Activated naive CD4-positive, alpha-beta T cell treated with Interleukin-2 at 50 U/mL for 16 hours (primary cell): ENCODE data around the gene OAF.

Experiments used
- DNase-seq: peaks from one replicate; pipeline ENCODE4 v3.0.0-alpha.2; 2020

The OAF gene

GRCh38 chr11:120224972-120225909, 14.4 kb downstream of the OAF start:
- DNase-seq, result no peak

DNA sequence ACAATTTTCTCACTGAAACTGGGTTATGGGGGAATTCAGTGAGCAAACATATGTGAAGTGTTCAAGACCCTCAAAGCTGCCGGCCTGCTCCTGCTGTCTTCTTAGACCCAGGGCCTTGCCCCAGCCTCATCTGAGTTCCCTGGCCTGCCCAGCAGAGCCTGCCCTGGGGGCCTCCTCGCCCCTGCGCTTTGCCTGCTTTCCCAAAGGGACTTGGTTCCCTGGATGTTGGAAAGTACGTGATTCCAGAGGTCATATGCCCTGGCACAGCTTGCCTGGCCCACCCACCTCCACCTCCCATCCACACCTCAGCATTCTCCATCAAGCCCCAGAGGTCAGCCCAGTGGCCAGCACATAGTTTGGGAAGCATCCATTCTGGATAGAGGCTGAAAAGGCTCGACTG, 15.4 kb downstream of the OAF start:
- no peak for DNase-seq

GRCh38 chr11:120226714-120227113, 15.9 kb downstream of the OAF start:
- DNase-seq, result no peak

- DNase-seq, result no peak
Measured at GRCh38 chr11:120227228-120227852, 16.5 kb downstream of the OAF start.

DNA sequence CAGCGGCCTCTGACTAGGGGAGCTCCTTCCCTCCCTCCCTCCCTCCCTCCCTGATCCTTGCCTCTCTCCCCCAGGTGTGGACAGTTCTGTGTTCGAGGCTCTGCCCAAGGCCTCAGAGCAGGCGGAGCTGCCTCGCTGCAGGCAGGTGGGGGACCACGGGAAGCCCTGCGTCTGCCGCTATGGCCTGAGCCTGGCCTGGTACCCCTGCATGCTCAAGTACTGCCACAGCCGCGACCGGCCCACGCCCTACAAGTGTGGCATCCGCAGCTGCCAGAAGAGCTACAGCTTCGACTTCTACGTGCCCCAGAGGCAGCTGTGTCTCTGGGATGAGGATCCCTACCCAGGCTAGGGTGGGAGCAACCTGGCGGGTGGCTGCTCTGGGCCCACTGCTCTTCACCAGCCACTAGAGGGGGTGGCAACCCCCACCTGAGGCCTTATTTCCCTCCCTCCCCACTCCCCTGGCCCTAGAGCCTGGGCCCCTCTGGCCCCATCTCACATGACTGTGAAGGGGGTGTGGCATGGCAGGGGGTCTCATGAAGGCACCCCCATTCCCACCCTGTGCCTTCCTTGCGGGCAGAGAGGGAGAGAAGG, 18.1 kb downstream of the OAF start:
- no peak for DNase-seq

- DNase-seq, result no peak
Measured at GRCh38 chr11:120229451-120230424, 18.9 kb downstream of the OAF start.

- DNase-seq, result no peak
Measured at GRCh38 chr11:120230433-120231071, 19.7 kb downstream of the OAF start.

DNA sequence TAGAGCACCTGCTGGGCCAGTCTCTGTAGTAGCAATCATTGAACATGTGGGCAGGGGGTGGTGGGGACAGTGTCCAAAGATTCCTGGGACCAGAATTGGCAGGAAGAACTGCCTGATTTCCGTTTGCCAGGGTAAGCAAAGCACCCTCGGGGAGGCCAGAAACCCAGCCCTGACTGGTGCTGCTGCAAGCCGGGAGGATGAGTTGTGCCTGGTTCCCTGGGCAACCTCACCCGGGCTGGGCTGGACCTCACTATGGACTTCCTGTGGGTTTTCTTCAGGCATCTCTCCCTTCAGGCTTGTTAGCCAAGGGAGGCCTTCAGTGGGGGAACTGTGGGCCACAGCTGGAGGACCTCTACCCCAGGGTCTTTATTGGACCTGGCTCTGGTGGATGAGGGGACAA, 21.1 kb downstream of the OAF start:
- no peak for DNase-seq

DNA sequence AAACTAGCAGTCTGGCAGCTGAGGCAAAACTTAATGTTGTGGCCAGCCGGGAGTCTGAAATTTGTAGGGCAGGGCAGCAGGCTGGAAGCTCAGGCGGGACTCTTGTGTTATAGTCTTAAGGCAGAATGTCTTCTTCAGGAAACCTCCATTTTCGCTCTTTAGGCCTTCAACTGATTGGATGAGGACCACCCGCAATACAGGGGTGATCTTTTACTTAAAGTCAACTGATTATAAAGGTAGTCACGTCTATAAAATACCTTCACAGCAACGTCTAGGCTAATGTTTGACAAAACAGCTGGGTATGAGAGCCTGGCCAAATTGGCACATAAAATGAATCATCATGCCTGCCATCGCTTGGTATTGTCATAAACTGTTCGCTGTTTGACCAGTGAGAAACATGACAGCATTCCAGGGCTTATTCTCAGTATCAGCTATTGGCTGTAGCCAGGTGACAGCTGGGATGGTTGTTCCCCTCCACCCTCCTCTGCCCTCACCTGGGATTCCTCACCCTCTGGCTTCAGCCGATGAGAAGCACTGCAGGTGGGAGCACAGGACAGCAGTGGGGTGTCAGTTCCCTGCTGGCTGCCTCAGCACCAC, 22.5 kb downstream of the OAF start:
- no peak for DNase-seq

DNA sequence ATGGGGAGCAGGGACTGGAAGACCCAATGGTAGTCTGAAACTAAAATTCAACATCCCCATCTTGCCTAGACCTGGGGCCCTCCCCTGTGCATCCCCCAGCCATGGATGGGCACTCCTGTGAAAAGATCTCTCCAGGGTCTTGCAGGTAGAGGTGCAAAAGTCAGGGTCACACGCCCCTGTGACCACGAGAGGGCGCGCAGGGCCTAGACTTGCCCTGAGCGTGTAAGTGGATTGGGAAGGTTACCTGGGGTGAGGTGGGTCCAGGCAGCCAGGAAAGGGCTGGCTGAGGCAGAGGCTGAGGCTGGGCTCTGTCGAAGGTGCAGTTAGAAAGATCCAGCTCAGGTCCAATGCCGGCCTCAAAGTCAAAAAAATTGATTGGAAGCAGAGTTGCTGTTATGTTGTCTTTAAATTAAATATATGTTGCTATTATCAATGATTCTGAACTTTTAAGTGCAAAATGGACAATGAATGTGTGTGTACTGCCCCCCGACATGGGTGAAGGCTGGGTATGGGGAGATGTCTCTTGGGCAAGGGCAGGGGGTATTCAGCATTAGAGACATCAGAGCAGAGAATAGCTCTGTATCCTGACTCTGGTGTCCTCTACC, 24.3 kb downstream of the OAF start:
- peak; percentile 58 for DNase-seq

DNA sequence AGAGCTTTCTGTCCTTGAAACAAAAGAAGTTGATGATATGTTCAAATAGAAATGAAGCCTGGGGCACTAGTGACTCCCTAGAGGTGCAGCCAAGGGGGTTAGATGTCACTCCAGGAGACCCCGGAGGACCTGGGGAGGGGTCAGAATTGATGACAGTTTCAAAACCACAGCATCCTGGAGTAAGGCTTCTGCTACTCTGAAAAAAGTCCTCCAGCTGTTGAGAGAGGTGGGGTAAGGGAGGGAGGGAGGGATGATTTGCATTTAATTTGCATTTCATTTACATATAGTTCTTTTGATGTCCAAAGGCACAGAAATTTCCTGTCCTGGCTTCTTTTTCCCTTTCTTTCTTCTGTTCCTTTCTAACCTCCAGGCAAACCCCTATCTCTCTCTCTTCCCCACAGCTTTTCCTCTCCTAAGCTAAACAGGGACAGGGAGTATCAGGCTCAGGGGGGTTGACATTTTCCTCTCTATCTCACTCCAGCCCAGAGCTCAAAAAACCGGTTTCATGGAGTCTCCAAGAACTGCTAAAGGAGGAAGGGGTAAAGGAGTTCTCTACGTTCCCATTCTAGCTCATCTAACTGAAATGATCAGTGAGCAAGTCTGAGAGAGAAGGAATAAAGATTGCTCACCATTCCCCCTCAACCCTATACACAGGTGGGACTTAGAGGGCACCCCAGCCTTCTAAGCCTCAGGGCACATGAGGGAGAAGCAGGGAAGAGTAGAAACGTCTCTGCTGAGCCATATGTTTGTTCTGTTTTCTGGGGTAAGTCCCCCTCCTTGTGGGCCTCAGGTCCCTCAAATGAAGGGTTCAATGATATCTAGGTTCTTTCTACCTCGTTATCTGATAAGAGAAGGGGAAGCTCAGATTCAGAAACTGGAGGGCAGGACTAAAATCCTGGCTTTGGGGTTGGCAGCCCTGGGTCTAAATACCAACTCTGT, 25.6 kb downstream of the OAF start:
- DNase-seq, result no peak

DNA sequence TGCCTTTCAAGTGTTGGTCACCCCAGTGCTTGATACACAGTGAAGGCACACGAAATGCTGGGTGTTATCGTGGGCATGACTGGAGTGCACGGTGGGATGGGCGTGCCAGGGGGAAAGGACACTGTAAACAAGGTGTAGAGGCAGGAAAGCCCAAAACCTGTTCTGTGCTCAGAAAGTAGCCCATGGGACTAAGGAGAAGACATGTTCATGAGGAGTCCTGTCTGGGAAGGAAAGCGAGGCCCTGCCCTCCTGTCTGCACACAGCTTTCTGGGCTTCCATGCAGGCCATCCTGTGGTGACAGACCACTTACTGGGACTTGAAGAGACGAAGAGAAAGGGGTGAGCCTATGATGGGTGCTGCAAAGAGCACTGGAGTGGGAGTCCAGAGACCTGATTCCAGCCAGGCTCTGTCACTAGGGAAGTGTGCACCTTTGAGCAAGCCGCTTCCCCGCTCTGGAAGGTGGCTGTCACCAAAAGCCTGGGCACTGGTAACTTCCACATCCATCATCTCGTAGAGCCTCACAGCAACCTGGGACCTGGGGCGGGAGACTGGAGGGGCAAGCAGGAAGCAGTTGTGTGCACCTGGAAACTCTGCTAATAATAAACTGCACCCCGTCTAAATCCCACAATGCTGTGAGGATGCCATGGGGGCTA, 28.3 kb downstream of the OAF start:
- DNase-seq, result no peak

DNA sequence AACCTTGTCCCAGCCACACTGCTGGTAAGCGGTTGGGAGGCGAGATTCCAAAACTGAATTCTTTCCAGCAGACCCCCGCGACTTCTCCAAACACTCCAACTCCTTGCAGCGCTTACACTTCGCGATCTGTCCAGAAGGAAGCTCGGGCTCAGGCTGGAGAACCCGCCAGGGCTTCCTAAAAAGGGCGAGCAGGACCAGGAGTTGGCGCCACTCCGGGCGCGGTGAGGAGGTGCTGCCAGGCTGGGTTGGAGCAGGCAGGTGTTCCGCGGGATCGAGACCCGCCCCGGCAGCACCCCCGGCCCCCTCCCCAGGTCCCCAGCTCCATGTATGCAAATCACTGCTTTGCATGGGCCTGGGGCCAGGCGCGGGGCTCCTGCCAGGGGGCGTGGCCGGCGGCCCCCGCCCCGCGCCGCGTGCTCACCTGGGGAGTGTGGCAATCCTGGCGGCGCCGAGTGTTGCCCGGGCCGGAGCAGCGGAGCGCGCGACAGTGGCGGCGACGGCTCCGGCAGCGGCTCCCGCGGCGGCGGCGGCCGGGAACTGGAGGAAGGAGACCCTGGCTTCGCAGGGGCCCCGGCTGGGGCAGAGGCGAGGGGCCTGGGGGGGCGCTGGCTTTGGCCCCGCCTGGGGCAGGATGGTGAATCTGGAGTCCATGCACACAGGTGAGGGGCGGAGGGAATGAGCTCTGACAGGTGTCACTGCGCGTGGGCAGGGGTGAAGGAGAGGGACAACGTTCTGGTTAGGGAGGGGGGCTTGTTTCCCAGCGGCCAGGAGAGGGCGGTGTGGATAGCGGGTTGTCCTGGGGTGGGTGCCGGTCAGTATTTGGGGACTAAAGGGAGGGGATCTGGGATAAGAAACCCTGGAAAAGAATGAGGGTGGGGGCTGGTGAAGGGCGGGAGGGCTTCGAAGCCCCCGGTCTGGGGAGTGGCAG, 29.1 kb downstream of the OAF start, which contains the start of gene POU2F3:
Gene POU2F3, plus strand, starts transcription at position 428 of the 928 bp plus-strand sequence. Its CDS starts 204 bp downstream, at position 632.
- no peak for DNase-seq

DNA sequence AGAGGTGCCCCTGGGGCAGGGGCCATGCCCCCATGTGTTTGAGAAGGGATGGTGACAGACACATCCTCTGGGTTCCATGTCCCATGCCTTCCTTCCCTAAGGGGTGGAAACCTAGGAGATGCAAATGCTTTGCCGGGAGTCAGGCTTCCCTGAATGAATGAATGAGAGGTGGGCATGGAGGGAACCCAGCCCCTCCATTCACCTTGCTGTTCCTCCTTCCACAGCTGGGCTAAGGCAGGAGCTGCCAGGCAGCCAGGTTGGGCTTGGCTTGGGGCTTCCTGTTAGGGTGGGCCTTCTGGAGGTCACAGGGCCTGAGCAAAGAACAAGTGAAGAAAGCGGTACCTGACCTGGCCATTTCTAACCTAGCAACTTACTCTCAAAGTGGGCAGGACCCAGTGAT, 30.0 kb downstream of the OAF start:
- DNase-seq, result no peak

GRCh38 chr11:120241277-120241676, 30.4 kb downstream of the OAF start:
- DNase-seq, result no peak

DNA sequence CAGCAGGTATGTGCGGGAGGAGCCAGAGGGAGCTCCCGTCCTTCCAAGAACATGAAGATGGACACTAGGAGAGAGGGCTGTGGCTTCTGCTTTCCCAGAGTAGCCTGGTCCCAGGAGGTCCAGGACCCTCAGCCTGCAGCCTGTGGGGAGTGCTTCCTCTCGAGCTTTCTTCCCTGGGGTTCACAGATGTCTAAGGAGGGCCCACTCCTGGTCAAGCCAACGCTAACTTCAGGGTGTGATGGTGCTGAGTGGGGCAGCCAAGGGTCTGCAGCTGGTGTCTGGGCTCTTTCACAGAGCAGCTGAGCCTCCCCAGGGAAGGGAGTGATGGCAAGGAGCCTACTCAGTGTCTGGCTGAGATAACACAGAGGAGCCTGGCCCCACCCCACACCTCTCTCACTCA, 32.4 kb downstream of the OAF start:
- no peak for DNase-seq

DNA sequence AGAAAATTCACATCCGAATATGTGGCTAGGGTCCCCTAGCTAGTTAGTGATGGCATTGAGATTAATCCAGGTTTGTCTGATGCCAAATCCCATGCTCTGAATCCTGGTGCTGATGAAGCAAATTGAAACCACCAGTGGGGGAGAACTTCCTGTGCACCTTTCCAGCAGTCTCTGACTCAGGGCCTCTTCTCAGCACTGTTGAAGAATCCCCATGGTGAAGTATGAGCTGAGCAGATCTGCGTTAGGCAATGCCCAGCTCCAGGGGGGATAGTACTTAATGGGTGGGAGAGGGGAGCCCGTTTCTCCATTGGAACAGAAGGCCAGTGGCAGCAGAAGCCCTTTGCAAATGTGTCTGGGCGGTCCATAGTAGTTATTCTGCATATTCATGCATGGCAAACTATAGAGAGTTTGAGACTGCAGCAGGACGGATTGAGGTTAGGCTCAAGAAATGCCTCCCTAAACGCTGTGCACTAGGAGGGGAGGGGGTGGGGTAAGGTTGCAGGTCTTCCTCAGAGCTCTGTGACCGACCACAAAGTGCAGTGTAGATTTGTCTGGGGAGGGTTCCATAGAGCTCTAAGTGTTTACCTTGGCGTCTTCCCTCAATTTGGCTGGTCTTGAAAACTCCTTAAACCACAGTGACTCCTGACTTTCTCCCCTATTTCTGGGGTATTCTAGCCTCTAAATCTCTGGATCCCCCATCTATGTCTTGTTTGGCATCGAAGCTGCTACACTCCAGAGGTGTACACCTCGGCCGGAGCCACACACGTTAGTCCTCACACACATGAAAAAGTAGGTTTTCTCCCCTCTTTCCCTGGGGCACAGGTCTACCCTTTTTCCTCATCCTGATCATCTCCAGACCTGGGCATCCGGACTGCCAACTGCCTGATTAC, 33.9 kb downstream of the OAF start:
- no peak for DNase-seq
